HL-60/S4 (cell line): ENCODE results near the gene CYP2U1.
"Not testable (repeated sequence)": the region's sequence is repeated elsewhere in the genome, so short reads cannot be mapped to it uniquely, and the experiment has no call there.

Experiments used
- in situ Hi-C: fragments of 300-500 bp; cut with MboI; formaldehyde crosslinking; loops from 2 replicates; pipeline ENCODE4 v1.14.3; 2022; ENCODE audit warnings: low sequenced_read_pairs

The CYP2U1 gene

DNA sequence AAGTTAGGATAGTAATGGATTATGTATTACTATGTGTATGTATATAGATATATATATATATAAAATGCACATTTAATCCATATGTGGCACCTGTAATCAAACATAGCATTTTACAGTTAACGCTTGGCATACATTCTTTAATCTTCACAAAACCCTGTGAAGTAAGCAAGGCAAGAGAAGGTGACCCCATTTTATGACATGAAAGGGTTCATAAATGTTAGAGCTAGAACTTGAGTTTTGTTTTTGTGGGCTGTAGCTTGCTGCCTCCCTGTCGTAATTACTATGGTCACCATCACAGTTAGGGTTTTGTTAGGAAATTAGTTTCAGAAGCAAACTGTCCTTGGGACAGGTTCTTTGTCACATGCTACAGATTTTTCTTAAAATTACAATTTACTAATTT is 13.8 kb upstream of the CYP2U1 start:
- in situ Hi-C loops: loop anchor here (10.0 kb wide), 1 partner anchor 173 kb away; no protein-coding TSS in a partner anchor

- in situ Hi-C loops: no loop called here
These were observed 8.6 kb upstream of the CYP2U1 start for GRCh38 chr4:107922486-107923473.

DNA sequence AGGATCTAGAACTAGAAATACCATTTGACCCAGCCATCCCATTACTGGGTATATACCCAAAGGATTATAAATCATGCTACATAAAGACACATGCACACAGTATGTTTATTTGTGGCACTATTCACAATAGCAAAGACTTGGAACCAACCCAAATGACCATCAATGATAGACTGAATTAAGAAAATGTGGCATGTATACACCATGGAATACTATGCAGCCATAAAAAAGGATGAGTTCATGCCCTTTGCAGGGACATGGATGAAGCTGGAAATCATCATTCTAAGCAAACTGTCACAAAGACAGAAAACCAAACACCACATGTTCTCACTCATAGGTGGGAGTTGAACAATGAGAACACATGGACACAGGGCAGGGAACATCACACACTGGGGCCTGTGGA is 5.6 kb upstream of the CYP2U1 start:
- in situ Hi-C loops: not testable (repeated sequence)

DNA sequence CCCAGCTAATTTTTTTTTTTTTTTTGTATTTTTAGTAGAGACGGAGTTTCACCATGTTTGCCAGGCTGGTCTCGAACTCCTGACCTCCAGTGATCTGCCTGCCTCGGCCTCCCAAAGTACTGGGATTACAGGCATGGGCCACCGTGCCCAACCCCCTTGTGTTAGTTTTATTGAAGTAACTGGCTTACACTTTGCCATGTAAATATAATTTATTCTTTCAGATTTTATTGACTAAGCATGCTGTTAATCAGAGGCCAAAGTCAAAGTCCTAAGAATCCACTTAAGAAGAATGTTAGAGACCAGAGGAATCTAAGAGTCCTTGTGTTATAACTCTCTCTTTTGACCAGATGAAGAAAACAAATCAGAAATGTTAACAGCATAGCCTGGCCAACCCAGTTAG is 4.5 kb upstream of the CYP2U1 start:
- in situ Hi-C loops: not testable (repeated sequence)

DNA sequence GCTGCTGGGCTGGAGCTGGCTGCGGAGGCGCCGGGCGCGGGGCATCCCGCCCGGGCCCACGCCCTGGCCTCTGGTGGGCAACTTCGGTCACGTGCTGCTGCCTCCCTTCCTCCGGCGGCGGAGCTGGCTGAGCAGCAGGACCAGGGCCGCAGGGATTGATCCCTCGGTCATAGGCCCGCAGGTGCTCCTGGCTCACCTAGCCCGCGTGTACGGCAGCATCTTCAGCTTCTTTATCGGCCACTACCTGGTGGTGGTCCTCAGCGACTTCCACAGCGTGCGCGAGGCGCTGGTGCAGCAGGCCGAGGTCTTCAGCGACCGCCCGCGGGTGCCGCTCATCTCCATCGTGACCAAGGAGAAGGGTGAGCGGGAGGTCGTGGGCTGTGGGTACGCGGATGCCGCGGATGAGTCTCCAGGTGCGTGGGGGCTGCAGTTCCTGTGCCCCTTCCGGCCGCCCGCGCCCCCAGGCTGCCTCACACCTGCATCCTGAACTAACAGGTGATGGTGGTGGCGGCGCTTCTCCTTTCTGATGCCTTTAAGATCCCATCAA is 499 bp downstream of the CYP2U1 start:
- in situ Hi-C loops: no loop called here

- in situ Hi-C loops: no loop called here
These were observed 3.9 kb downstream of the CYP2U1 start for GRCh38 chr4:107935246-107935645.

GRCh38 chr4:107937040-107937439 is 5.7 kb downstream of the CYP2U1 start:
- in situ Hi-C loops: no loop called here

DNA sequence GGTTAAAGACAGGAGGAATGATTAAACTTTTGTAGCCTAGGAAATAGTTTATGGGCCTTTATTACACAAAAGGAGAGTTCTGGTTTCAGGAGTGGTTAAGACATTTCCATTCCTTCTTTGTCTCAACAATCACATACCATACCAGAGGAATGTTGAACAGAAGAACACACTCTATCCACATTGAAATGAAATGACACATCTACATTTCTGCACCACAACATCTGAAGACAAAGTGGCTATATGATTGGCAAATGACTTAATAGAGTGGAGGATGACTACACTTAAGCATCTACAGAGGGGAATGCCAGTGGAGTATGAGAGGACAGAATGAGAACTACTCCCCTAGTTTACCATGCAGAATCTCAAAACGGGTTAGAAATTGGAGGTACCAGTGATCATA is 8.0 kb downstream of the CYP2U1 start:
- in situ Hi-C loops: no loop called here

- in situ Hi-C loops: no loop called here
These were observed 14.5 kb downstream of the CYP2U1 start for GRCh38 chr4:107945809-107946208.

DNA sequence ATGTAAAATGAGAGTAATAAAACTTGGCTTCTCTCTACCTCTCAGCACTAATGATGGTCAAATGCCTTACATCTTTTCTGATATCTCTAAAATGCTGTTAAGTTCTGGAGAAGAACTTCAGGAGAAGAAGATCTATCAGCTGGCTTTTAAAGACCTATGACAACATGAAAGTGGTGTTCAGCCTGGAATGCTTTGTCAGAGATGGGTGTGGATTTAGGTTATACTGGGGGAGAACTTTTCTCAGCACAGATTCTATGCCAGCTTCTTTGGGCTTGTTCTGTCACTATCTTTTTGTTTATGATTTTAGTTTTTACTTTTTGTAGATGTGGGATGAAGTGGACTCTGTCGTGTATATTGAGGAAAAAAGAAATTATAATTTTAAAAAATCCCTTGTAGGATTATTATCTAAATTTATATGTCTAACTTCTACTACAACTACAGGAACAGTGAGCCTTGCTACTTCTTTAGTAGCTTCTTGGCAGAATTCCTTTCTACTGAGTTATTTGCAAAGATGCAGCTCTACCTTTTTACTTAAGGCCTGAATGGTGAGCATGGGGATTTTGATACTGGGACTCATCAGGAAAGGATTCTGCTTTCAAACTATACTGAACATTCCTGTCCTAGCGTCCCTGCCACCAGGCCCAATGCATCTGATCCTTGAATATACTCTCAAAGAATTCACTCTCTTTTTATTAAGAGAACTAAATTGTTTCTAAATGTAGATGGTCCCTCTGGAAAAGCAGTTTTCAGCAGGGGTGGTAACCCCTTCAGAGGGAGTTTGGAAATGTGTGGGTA is 19.6 kb downstream of the CYP2U1 start:
- in situ Hi-C loops: no loop called here

DNA sequence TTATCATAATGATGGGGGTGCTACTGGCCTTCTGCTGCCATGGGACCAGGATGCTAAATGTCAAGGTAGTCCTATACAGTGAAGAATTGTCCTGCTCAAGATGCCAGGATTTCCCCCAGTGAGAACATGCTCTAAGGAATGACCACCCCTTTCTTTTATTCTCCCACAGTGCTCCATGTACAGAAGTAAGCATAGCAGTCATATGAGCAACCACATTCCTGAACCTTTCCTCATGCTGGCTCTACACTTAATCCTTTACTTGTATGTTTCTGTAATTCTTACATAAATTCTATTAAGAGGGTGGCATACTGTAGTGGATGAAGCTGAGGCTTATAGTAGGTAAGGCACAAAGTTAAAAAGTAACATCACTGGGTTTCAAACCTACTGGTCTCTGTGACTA is 20.2 kb downstream of the CYP2U1 start:
- in situ Hi-C loops: no loop called here

DNA sequence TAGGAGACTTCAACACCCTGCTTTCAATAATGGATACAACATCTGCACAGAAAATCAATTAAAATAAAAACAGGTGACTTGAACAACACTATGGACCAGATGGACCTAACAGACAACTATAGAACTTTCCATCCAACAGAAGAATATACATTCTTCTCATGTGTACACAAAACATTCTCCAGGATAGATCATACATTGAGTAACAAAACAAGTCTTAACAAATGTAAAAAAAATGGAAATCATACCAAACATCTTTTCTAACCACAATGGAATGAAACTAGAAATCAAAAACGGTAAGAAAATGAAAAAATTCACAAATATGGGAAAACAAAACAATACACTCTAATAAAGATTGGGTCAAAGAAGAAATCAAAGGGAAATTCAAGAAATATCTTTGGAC is 24.7 kb downstream of the CYP2U1 start:
- in situ Hi-C loops: no loop called here

DNA sequence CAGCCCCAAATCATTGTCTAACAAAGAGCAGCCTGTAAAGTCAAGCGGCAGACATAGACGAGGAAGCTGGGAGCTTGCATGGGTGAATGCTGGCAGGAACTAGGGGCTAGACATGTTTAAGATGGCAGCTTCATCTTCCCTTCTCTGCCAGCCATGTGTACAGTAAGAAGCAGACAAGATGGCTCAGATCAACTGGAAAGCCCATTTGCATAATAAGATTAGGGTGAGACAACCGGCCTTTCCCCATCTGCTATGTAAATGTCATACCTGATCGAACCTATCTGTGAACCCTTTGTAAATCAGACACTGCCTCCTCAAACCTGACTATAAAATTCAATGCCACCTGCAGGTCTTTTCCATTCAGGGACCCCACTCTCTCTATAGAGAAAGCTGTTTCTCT is 35.6 kb downstream of the CYP2U1 start:
- in situ Hi-C loops: no loop called here

- in situ Hi-C loops: not testable (repeated sequence)
These were observed 36.2 kb downstream of the CYP2U1 start for GRCh38 chr4:107967519-107967918.

DNA sequence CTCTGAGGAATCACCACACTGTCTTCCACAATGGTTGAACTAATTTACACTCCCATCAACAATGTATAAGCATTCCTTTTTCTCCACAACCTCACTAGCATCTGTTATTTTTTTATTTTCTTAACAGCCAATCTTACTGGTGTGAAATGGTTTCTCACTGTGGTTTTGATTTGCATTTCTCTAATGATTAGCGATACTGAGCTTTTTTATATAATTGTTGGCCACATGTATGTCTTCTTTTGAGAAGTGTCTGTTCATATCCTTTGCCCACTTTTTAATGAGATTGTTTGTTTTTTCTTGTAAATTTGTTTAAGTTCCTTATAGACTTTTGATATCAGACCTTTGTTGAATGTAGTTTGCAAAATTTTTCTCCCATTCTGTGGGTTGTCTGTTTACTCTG is 36.6 kb downstream of the CYP2U1 start:
- in situ Hi-C loops: not testable (repeated sequence)

- in situ Hi-C loops: no loop called here
These were observed 38.9 kb downstream of the CYP2U1 start for GRCh38 chr4:107970063-107970798.

GRCh38 chr4:107972605-107973004 is 41.3 kb downstream of the CYP2U1 start:
- in situ Hi-C loops: no loop called here

- in situ Hi-C loops: no loop called here
These were observed 43.2 kb downstream of the CYP2U1 start for GRCh38 chr4:107974523-107974922.

DNA sequence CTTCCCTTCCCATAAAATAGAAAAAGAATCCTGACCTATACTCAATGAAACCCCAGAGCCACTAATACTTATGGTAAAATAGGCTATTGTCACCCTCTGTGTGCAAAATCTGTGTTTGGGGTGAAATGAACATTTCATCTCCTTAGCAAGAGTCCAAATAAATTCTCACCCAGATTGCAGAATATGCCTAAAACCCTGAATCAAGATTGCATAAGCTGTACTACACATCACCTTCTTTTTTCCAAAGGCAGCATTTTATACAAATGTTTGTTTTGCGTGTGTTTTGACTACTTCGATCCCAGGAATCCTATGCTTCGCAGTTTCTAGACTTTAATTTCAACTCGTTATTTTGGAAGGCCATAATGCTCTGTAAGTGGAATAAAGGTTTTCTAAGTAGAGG is 46.1 kb downstream of the CYP2U1 start:
- in situ Hi-C loops: no loop called here

DNA sequence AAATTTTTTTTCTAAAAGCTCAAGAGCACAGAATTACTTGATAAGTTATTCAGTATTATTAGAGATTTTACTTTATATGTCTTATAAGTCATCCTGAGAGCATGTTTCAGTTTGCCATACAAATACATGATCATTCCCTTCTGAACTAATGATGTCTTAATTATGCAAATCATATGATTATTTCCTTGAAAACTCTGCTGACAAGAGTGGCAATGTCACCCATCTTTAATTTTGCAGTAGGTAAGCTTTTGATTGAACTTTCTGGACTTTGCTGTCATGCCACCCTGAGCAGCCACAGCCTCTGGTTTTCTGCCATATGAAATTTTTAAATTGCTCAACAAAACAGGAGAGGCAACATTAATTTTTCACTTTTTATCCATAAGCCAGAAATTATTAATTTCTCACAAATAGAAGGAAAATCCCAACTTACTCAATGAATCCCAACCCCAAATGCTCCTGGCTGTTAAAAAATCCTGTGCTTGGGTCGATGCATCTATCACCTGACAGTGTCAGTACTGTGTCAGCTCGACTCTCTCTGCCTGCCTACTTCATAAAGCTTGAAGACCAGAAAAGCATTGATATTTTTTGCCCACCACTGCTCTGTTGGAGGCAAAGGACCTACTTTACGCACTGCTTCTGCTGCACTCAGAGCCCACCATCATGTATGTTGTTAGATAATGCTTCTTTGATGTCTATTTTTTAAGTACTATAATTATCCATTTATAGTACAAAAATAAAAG is 46.8 kb downstream of the CYP2U1 start:
- in situ Hi-C loops: no loop called here
